Lower leg skin (tissue), 4 donors: Measurements from ENCODE around the gene LAMC2. TPM values are rescaled to one million over a fixed set of nuclear protein-coding genes. Genes with fewer than 3 reads are reported as not detected.
A peak's percentile ranks its signal among the peaks of the same experiment; 100 is the strongest.

ENCODE experiments used
- DNase-seq, 2 donors: peaks; one replicate each; pipeline ENCODE4 v3.0.0-alpha.2; 2019; ENCODE audit warnings: low spot score in 2 of 2
- H3K4me3 ChIP-seq: fragments of 200-600 bp; sonication (generic); 2 replicates; pipeline ENCODE4 v1.5.1; 2017; ENCODE audit warnings: mild to moderate bottlenecking, low read depth; ENCODE audit not compliant: poor library complexity, severe bottlenecking
- POLR2A ChIP-seq, 2 donors: fragments of 450-650 bp; IDR thresholded peaks; one replicate each; pipeline ENCODE4 v1.6.1; 2016 to 2017; ENCODE audit warnings: antibody characterized with exemption in 2 of 2, mild to moderate bottlenecking in 1 of 2, moderate library complexity in 1 of 2
- WGBS, 2 donors: methylation state at CpG; one replicate each; pipeline ENCODE4 v1.1.5; 2018; 5-methylcytosine and 5-hydroxymethylcytosine counted together
- intact Hi-C: fragments of 100-400 bp; cut with DNase I; formaldehyde crosslinking; loops from one replicate; pipeline ENCODE4 v1.15.0; 2023; ENCODE audit warnings: low total_unique reads
- total RNA-seq, 4 donors: library from RNA; depleted of rRNA; stranded (reverse); fragments of >200 nt; gene quantifications; one replicate each; pipeline ENCODE4 v1.1.0, GENCODE V29; 2016
- TF ChIP-seq, protein P1 (sequence below), 3 donors: fragments of 450-650 bp; IDR thresholded peaks; one replicate each; pipeline ENCODE4 v1.5.1; 2016; ENCODE audit warnings: antibody characterized with exemption in 3 of 3, mild to moderate bottlenecking in 3 of 3, moderate library complexity in 2 of 3

LAMC2 gene
- total RNA-seq, 4 donors from 2014 or later, result 29.6 to 36.8 (median 33.1) TPM

DNA sequence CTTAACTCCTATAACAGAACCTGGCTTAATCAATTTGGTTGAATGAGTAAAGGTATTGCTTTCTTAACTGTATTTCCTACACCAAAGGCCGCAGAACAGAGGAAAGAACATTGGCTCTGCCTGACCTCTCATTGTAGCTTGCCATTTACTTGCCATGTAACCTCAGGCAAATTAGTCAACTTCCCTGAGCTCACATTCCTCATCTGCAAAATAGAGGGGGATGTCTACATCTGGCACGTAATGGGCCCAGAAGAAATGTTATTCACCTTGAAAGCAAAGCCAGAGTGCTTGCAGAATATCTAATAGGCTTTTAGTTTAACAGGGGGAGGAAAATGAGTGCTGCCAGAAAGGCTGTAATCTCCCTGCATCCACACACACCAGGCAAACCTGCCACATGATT, 44.3 kb downstream of the LAMC2 start:
- intact Hi-C loops, result no loop called here
- no peak overlapping the region for H3K4me3 ChIP-seq
- TF ChIP-seq POLR2A (IDR thresholded peaks at IDR 0.05), result no peak
- TF ChIP-seq, protein P1, sequence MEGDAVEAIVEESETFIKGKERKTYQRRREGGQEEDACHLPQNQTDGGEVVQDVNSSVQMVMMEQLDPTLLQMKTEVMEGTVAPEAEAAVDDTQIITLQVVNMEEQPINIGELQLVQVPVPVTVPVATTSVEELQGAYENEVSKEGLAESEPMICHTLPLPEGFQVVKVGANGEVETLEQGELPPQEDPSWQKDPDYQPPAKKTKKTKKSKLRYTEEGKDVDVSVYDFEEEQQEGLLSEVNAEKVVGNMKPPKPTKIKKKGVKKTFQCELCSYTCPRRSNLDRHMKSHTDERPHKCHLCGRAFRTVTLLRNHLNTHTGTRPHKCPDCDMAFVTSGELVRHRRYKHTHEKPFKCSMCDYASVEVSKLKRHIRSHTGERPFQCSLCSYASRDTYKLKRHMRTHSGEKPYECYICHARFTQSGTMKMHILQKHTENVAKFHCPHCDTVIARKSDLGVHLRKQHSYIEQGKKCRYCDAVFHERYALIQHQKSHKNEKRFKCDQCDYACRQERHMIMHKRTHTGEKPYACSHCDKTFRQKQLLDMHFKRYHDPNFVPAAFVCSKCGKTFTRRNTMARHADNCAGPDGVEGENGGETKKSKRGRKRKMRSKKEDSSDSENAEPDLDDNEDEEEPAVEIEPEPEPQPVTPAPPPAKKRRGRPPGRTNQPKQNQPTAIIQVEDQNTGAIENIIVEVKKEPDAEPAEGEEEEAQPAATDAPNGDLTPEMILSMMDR (IDR thresholded peaks at IDR 0.05), result no peak
- DNase-seq, result no peak
- 83 to 100% methylated on average over 2 of the region's 2 CpGs for WGBS, 2 donors

DNA sequence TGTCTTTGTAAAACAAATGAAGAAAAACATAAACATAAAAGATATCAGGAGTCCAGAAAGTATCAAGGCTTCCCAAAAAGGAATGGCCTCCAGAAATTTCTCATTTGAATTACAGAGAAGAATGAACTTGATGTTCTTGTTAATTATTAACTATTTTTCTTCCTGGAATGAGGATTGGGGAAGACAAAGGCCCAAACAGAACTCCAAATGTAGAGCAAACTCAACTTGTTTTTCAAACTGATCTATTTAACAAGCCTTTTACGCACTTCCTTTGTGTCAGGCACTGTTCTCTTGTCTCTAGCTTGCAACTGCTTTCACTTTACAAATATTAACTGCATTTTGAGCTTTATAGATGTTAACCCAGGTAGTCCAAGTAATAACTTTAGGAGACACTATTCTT, 45.5 kb downstream of the LAMC2 start:
- TF ChIP-seq, protein P1 (IDR thresholded peaks at IDR 0.05), result no peak
- DNase-seq, result no peak
- no peak overlapping the region for H3K4me3 ChIP-seq
- intact Hi-C loops, result no loop called here
- WGBS, 2 donors, result 94 to 100% methylated on average over 1 of the region's 1 CpG

DNA sequence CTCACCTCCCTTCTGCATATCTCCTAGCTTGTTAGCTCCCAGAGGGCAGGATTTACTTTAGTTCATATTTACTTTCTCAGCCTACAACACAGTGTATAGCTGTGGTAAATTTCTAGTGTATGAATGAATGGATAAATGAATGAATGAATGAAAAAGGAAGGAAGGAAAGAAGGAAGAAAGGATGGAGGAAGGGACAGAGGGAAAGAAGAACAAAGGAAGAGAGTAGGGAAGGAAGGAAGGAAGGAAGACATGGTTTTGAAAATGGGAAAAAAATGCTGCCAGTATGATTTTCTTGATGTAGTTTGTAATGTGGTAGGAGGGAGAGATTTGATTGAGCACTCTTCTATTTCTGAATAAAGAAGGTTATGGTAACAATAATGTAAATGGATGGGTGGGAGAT, 47.0 kb downstream of the LAMC2 start:
- TF ChIP-seq, protein P1 (IDR thresholded peaks at IDR 0.05), result no peak
- TF ChIP-seq POLR2A (IDR thresholded peaks at IDR 0.05), result no peak
- H3K4me3 ChIP-seq, result no peak overlapping the region
- intact Hi-C loops, result no loop called here
- no peak for DNase-seq

DNA sequence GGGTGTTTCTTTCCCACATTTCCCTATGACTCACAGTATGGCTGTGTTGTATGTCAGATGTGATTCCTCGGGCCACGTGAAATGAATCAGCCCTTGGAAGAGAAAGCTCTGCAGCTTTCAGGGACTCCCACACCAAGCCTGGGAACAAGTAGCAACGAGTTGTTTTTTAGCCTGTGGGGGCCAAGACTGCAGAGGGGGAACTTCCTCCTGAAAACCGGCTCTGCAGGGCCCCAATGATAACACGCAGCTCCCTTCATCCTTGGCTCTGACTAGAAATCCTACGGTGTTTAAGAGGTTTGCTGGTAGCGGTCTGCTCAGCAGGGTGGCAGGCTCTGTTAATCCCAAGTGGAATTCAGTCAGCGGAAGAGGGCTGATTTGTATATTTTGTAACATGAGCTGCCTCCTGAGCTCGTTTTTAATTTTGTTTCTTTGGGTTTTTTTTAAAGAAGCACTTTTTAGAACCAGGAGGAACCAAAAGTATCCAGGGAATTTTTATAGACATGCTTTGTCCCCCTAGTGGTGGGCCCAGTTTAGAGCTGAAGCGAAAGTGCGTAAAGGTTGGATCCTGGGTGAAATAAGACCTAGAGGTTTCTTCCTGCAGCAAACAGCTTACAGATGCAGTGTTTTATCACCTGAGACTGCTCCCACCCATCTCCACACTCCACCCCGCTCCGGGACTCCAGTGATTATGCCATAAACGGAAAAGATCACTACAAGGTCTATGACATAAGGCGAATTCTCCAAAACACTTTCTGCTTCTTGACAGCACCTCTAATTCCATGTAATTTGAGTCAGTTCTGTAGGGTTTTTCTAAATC, 48.8 kb downstream of the LAMC2 start:
- intact Hi-C loops, result no loop called here
- TF ChIP-seq POLR2A (IDR thresholded peaks at IDR 0.05), result no peak
- TF ChIP-seq, protein P1 (IDR thresholded peaks at IDR 0.05), result no peak
- WGBS, 2 donors, result 16 to 19% methylated on average over 15 of the region's 15 CpGs
- H3K4me3 ChIP-seq, result no peak overlapping the region
- peak; percentile 88 to 94 for DNase-seq

DNA sequence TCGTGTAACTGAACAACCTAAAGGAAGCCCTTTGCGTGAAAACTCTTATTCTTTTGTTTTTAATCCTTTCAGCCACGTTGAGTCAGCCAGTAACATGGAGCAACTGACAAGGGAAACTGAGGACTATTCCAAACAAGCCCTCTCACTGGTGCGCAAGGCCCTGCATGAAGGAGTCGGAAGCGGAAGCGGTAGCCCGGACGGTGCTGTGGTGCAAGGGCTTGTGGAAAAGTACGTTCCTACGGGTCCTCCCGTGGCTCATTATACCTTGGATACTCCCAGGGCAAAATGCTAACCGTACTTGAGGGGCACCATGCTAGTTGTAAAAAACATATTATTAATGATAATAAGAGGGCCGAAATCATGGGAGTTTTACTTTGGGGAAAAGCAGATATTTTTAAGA, 49.4 kb downstream of the LAMC2 start:
- peak in 1 of 2 donors; percentile 83 for DNase-seq
- intact Hi-C loops, result no loop called here
- no peak overlapping the region for H3K4me3 ChIP-seq
- TF ChIP-seq, protein P1 (IDR thresholded peaks at IDR 0.05), result no peak
- TF ChIP-seq POLR2A (IDR thresholded peaks at IDR 0.05), result no peak
- 74 to 75% methylated on average over 14 of the region's 14 CpGs for WGBS, 2 donors
